CD14-positive monocyte (primary cell): ENCODE data around the gene CWC25. TPM values are rescaled to one million over a fixed set of nuclear protein-coding genes. Genes with fewer than 3 reads are reported as not detected.

Source experiments
- DNase-seq, 3 donors: peaks; one replicate each; pipeline ENCODE4 v3.0.0-alpha.2; 2011 to 2022
- H2AFZ ChIP-seq: 2 replicates; pipeline ENCODE4 v1.6.0; 2012; ENCODE audit warnings: mild to moderate bottlenecking, low read depth, low read length, inconsistent platforms; ENCODE audit not compliant: insufficient read depth, poor library complexity, severe bottlenecking
- H3K27ac ChIP-seq, 2 donors: 1 replicate in 1 of 2; 2 replicates in 1 of 2; pipeline ENCODE4 v1.5.1; 2012 to 2013; ENCODE audit warnings: low read length in 2 of 2, control low read depth in 1 of 2, inconsistent platforms in 1 of 2, low read depth in 1 of 2, mild to moderate bottlenecking in 1 of 2
- H3K27me3 ChIP-seq, 2 donors: one replicate each; pipeline versions ENCODE4 v1.6.0 to v1.6.1; 2011 to 2013; ENCODE audit warnings: low read length in 2 of 2; ENCODE audit not compliant: control insufficient read depth in 2 of 2, insufficient read depth in 2 of 2
- H3K36me3 ChIP-seq, 2 donors: replicated peaks in 1 of 2; 1 replicate in 1 of 2; 2 replicates in 1 of 2; pipeline versions ENCODE4 v1.5.1 to v1.6.1; 2012 to 2013; ENCODE audit warnings: low read length in 2 of 2, control low read depth in 1 of 2, inconsistent platforms in 1 of 2, mild to moderate bottlenecking in 1 of 2; ENCODE audit not compliant: insufficient read depth in 2 of 2, control insufficient read depth in 1 of 2
- H3K4me1 ChIP-seq, 2 donors: 1 replicate in 1 of 2; 2 replicates in 1 of 2; pipeline versions ENCODE4 v1.5.1 to v1.6.1; 2012 to 2013; ENCODE audit warnings: low read length in 2 of 2, control low read depth in 1 of 2, inconsistent platforms in 1 of 2, mild to moderate bottlenecking in 1 of 2, moderate library complexity in 1 of 2; ENCODE audit not compliant: insufficient read depth in 2 of 2, control insufficient read depth in 1 of 2
- H3K4me2 ChIP-seq: replicated peaks from 2 replicates; pipeline ENCODE3; 2012; ENCODE audit warnings: low read length, moderate library complexity, mild to moderate bottlenecking; ENCODE audit not compliant: poor library complexity, severe bottlenecking; ENCODE audit errors: extremely low read depth
- H3K4me3 ChIP-seq, 3 experiments: fragments of 200-600 bp in 1 of 3; sonication (generic) in 1 of 3; replicated peaks in 1 of 3; 1 replicate in 2 of 3; 2 replicates in 1 of 3; pipeline ENCODE4 v1.5.1; 2011 to 2013; ENCODE audit warnings: low read length in 3 of 3, mild to moderate bottlenecking in 3 of 3, control low read depth in 2 of 3, low read depth in 2 of 3, inconsistent platforms in 1 of 3, moderate library complexity in 1 of 3
- H3K79me2 ChIP-seq: 2 replicates; pipeline ENCODE4 v1.6.0; 2012; ENCODE audit warnings: mild to moderate bottlenecking, control low read depth, inconsistent platforms, low read length, moderate library complexity; ENCODE audit not compliant: insufficient read depth
- H3K9ac ChIP-seq: 2 replicates; pipeline ENCODE4 v1.6.0; 2017; ENCODE audit warnings: low read length, mild to moderate bottlenecking; ENCODE audit not compliant: insufficient read depth, poor library complexity, severe bottlenecking
- H3K9me3 ChIP-seq, 2 donors: replicated peaks in 1 of 2; 1 replicate in 1 of 2; 2 replicates in 1 of 2; pipeline versions ENCODE4 v1.5.1 to v1.6.1; 2012 to 2013; ENCODE audit warnings: low read length in 2 of 2, control low read depth in 1 of 2; ENCODE audit not compliant: control insufficient read depth in 1 of 2, insufficient read depth in 1 of 2
- H4K20me1 ChIP-seq: 2 replicates; pipeline ENCODE4 v1.6.0; 2012; ENCODE audit warnings: mild to moderate bottlenecking, low read length, control low read depth, moderate library complexity; ENCODE audit not compliant: insufficient read depth
- H3K27ac Mint-ChIP-seq, 7 donors: one replicate each; pipeline ENCODE4 v1.8.0; 2020; ENCODE audit warnings: mild to moderate bottlenecking in 7 of 7, mixed read lengths in 7 of 7, moderate library complexity in 6 of 7, inconsistent platforms in 2 of 7
- H3K27me3 Mint-ChIP-seq, 3 donors: one replicate each; pipeline ENCODE4 v1.8.0; 2021 to 2022; ENCODE audit warnings: low read depth in 3 of 3, mild to moderate bottlenecking in 3 of 3, mixed read lengths in 3 of 3, moderate library complexity in 3 of 3, inconsistent platforms in 1 of 3
- H3K36me3 Mint-ChIP-seq, 2 donors: one replicate each; pipeline ENCODE4 v1.8.0; 2020; ENCODE audit warnings: mixed read lengths in 2 of 2, inconsistent platforms in 1 of 2, mild to moderate bottlenecking in 1 of 2
- H3K4me1 Mint-ChIP-seq: one replicate; pipeline ENCODE4 v1.8.0; 2020; ENCODE audit warnings: mild to moderate bottlenecking, mixed read lengths
- H3K4me3 Mint-ChIP-seq, 2 donors: one replicate each; pipeline ENCODE4 v1.8.0; 2020; ENCODE audit warnings: mild to moderate bottlenecking in 2 of 2, mixed read lengths in 2 of 2, moderate library complexity in 1 of 2
- H3K9me3 Mint-ChIP-seq, 7 donors: one replicate each; pipeline ENCODE4 v1.8.0; 2020 to 2022; ENCODE audit warnings: mixed read lengths in 7 of 7, mild to moderate bottlenecking in 6 of 7, moderate library complexity in 6 of 7, inconsistent platforms in 2 of 7
- WGBS: methylation state at CpG from one replicate; pipeline ENCODE4 v1.1.5; 2013; ENCODE audit warnings: missing lambda C conversion rate; ENCODE audit not compliant: insufficient coverage; 5-methylcytosine and 5-hydroxymethylcytosine counted together
- intact Hi-C, 2 donors: fragments of 100-400 bp; cut with micrococcal nuclease; formaldehyde crosslinking; loops; one replicate each; pipeline versions ENCODE4 v1.15.0 to v1.15.1; 2023
- polyA plus RNA-seq, 3 donors: library from polyadenylated mRNA; depleted of rRNA in 1 of 3; unstranded in 2 of 3; stranded (reverse) in 1 of 3; fragments of 300-500 nt in 2 of 3; fragments of >200 nt in 1 of 3; fragmentation: Illumina TruSeq in 2 of 3; gene quantifications; 1 replicate in 2 of 3; 2 replicates in 1 of 3; pipeline ENCODE4 v1.2.3, GENCODE V29; 2012 to 2021
- TF ChIP-seq, protein P1 (sequence below): fragments of 200-600 bp; IDR thresholded peaks from one replicate; pipeline ENCODE4 v1.8.0; 2022; ENCODE audit warnings: antibody characterized with exemption, mild to moderate bottlenecking

CWC25 gene
- polyA plus RNA-seq, 3 donors: 7.5 to 63.2 (median 8.4) TPM

DNA sequence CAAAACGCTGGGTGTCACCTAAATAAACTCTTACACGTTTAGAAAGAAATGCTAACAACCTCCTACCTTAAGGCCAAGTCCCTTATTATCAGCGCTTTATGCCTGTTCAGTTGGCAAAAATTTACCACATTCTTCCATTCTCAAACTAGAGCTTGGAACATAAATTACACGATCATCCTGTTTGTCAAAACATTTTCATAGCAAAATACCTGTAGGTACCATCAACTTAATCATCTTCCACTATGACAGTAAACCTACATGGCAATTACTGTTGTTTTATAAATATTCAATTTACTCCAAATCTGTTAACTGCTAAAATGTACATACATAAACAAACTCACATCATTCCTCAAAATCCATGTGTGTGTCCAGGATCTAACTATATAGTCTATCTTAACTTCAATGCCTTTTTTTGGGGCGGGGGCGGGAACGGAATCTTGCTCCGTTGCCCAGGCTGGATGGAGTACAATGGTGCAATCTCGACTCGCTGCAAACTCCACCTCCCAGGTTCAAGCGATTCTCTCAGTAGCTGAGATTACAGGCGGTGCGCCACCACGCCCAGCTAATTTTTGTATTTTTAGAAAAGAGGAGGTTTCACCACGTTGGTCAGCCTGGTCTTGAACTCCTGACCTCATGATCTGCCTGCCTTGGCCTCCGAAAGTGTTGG, 24.0 kb upstream of the CWC25 start:
- no peak overlapping the region for H3K4me2 ChIP-seq
- Mint-ChIP-seq H3K27me3 (peaks cover 0 to 4% (median 0%) of the 10 kb centered on the region in 3 donors), H3K36me3 (peaks cover 52 to 64% of the 10 kb centered on the region in 2 donors), H3K4me3 (no peak overlapping the region), H3K27ac (peak overlapping the region in 1 of 7 donors; percentile 14), H3K9me3 (peaks cover 0 to 2% (median 0%) of the 10 kb centered on the region in 7 donors), H3K4me1 (peaks cover 35% of the 10 kb centered on the region)
- H3K4me1 ChIP-seq: peaks cover 24 to 27% of the 10 kb centered on the region in 2 donors
- peaks cover 52 to 55% of the 10 kb centered on the region in 2 donors for H3K36me3 ChIP-seq
- H3K4me3 ChIP-seq: no peak overlapping the region
- H3K27ac ChIP-seq: no peak overlapping the region
- H3K9ac ChIP-seq: no peak overlapping the region
- DNase-seq: no peak
- no peaks in the 10 kb centered on the region for H3K9me3 ChIP-seq
- H3K79me2 ChIP-seq: peaks cover 44% of the 10 kb centered on the region
- TF ChIP-seq, protein P1, sequence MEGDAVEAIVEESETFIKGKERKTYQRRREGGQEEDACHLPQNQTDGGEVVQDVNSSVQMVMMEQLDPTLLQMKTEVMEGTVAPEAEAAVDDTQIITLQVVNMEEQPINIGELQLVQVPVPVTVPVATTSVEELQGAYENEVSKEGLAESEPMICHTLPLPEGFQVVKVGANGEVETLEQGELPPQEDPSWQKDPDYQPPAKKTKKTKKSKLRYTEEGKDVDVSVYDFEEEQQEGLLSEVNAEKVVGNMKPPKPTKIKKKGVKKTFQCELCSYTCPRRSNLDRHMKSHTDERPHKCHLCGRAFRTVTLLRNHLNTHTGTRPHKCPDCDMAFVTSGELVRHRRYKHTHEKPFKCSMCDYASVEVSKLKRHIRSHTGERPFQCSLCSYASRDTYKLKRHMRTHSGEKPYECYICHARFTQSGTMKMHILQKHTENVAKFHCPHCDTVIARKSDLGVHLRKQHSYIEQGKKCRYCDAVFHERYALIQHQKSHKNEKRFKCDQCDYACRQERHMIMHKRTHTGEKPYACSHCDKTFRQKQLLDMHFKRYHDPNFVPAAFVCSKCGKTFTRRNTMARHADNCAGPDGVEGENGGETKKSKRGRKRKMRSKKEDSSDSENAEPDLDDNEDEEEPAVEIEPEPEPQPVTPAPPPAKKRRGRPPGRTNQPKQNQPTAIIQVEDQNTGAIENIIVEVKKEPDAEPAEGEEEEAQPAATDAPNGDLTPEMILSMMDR: no peak
- WGBS: 81% methylated on average over 7 of the region's 16 CpGs
- H3K27me3 ChIP-seq: no peaks in the 10 kb centered on the region
- H2AFZ ChIP-seq: no peak overlapping the region
- intact Hi-C loops: no loop called here
- H4K20me1 ChIP-seq: peaks cover 56% of the 10 kb centered on the region

GRCh38 chr17:38848557-38848891, 23.4 kb upstream of the CWC25 start:
- peaks cover 23 to 25% of the 10 kb centered on the region in 2 donors for H3K4me1 ChIP-seq
- H3K4me3 ChIP-seq: no peak overlapping the region
- peaks cover 35% of the 10 kb centered on the region for H3K4me1 Mint-ChIP-seq
- no peak overlapping the region for H3K9ac ChIP-seq
- intact Hi-C loops: no loop called here
- peaks cover 0 to 4% (median 0%) of the 10 kb centered on the region in 3 donors for H3K27me3 Mint-ChIP-seq
- no peak overlapping the region for H2AFZ ChIP-seq
- WGBS: no CpG with 5 or more reads among the region's 1 CpG
- H3K27ac Mint-ChIP-seq: no peak overlapping the region
- TF ChIP-seq, protein P1: no peak
- no peak overlapping the region for H3K4me2 ChIP-seq
- H3K4me3 Mint-ChIP-seq: no peak overlapping the region
- H3K36me3 Mint-ChIP-seq: peaks cover 52 to 64% of the 10 kb centered on the region in 2 donors
- peaks cover 0 to 2% (median 0%) of the 10 kb centered on the region in 7 donors for H3K9me3 Mint-ChIP-seq
- no peaks in the 10 kb centered on the region for H3K9me3 ChIP-seq
- no peaks in the 10 kb centered on the region for H3K27me3 ChIP-seq
- H3K79me2 ChIP-seq: peaks cover 44% of the 10 kb centered on the region
- peaks cover 52 to 55% of the 10 kb centered on the region in 2 donors for H3K36me3 ChIP-seq
- H4K20me1 ChIP-seq: peaks cover 56% of the 10 kb centered on the region
- DNase-seq: no peak
- no peak overlapping the region for H3K27ac ChIP-seq
